HG03521 (cell line): ENCODE data around the gene HABP4.

Experiments used
- ATAC-seq: cut with Tn5 transposase; IDR thresholded peaks from one replicate; pipeline ENCODE4 v1.9.1; 2021; ENCODE audit warnings: mild to moderate bottlenecking, moderate library complexity; ENCODE audit not compliant: unreplicated experiment

Gene HABP4

DNA sequence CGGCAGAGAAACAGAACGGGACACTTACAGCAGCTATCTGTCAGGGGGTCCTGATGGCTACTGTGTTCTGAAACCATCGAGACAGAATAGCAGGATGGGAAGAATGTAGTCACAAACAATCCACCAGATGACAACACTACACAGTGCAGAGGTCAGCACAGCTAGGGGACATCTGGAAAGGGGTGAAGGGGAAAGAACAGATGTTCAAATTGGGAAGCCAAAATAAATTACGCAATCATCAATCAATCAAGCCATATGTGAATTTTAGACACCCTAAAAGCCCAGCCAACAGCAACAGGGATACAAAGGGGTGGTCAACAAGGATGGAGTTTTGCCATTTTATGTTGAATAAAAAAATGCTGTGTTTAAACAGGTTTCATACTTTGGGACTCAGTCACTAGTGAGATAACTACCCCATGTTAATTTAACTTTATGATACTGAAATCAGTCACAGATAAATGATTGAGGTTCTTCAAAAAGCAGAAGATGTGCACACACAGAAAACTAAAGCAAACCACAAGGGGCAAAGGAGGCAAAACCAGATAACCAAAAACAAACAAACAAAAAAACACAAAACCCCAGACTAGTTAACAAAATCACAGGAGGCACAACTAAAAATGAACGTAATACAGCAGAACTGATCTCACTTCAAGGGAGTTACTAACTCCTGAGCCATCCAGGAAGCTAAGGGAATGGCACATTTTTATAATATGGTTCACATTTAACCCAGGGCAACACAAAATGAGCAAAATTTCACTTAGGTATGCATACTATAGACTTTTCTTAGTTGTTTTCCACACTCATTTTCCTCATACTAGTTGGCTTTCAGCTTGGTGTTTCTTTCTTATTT, 65.9 kb downstream of the HABP4 start:
- ATAC-seq, result no peak

DNA sequence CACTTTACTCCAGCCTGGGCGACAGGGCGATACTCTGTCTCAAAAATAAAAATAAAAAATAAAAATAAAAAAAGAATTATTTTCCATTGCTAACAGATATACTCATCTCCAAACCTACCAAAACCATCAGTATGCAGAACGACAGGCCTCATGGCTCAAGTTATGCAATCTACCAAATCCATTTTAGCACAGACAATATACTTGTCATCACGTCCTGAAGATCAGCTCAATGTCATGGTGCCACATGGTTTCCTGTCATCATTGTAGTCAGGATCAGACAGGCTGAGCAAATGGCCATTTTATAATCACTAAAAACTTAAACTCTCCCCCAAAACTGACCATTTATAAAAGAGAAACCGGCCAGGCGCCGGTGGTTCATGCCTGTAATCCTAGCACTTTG, 69.1 kb downstream of the HABP4 start:
- ATAC-seq, result no peak

DNA sequence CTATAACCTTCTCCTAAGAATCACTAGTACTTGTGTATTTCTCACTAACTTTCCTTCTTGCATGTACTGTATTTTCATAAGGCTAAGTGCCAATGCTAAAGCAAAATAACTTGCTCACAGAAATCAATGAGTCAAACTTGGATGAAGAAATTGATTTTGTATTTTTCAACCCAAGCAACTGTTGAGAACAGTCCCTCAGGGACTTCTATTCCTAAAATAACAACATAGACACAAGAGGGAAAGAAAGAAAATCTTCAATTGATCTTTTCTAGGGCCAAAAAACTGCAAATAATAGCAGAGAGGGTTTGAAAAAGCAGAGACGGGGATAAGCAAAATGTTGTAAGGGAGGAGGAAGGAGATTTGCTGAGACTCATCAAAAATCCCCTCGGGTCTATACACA, 69.8 kb downstream of the HABP4 start:
- no peak for ATAC-seq

DNA sequence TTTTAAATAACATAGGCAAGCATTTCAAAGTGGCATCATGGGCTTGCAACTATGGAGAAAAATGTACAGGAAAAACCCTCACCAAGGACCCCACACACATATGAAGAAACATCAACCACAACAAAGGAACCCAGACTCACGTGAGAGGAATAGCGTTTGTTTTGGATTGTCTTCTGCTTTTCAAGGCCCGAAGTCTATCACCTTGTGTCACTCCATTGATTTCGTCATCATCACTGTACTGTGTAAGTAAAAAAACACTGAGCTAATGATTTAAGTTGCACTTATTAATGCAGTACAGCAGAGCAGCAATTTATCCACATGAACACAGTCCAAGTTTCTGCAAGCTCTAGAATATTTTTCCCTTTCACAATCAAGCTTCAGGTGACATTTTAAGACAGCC, 72.4 kb downstream of the HABP4 start:
- ATAC-seq, result no peak

DNA sequence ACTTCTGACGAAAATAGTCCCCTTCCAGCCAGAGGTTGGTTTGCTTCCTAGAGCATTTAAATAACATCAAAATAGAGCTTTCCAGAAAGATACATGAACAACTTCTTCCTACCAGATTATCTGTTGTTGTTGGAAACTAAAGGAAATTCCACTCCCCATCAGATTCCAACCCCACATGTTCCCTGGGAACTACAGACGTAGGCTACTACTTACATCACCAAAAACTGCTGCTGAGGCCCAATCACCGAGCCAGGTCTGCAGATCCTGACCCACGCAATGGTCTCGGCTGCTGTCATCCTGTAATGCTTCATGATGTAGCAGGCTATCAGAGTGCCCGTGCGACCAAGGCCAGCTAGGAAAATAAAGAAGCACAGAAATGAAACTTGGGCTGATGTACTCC, 73.4 kb downstream of the HABP4 start:
- no peak for ATAC-seq

DNA sequence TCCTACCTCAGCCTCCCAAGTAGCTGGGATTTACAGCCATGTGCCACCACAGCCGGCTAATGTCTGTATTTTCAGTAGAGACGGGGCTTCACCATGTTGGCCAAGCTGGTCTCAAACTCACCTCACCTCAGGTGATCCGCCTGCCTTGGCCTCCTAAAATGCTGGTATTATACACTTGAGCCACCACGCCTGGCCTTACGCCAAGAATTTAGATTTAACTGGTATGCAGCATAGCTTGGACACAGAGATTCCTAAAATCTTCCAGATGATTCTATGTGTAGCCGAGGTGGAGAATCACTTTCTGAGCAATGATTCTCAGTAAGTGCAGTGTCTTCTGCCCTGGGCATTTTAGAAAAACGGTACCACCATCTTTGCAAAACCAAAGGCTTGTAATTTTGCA, 74.1 kb downstream of the HABP4 start:
- ATAC-seq, result no peak

DNA sequence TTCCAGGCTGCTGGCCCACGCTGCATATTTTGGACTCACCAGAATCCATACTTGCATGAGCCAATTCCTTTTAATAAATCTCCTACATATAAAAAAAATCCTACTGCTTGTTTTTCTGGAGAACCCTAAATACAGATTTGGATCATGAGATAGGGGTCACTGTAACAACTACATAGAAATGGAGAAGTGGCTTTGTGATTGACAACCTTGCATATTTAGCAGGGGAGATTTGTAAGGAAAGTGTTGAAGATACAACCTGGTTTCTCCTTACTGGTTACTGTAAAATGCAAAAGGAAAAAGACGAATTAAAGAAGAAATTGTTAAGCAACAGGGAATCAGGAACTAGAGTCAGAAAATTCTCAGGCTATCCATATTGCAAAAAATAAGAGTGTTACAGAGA, 74.8 kb downstream of the HABP4 start:
- no peak for ATAC-seq

DNA sequence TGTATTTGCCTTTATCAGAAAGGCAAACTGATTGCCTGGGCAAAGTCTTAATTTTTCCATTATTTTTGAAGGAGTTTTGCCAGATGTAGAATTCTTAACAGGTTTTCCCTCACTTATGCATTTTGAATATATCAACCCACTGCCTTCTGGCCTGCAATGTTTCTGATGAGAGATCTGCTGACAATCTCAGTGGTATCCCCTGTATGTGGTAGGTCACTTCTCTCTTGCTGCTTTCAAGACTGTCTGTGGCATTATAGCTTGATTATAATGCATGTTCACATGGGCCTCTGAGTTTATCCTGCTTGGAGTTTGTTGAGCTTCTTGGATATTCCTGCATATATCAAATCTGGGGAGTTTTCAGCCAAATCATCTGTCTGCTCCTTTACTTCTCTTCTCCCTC, 82.2 kb downstream of the HABP4 start:
- ATAC-seq, result no peak

DNA sequence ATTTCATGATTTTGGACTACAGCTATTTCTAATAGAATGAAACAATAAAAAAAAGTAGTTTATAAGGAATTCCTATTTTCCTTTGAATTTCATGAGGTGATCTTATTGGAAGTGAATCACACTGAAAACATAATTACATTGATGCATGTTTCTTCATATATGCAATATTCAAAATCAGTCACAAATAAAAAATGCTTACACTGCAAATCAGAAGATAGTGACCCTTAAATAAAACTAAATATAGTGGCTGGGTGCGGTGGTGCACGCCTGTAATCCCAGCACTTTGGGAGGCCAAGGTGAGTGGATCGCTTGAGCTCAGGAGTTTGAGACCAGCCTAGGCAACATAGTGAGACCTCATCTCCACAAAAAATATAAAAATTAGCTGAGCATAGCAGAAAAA, 90.1 kb downstream of the HABP4 start:
- ATAC-seq, result no peak
